HG03439 (cell line): ENCODE data around the gene MARS1.

ENCODE experiments used
- ATAC-seq: cut with Tn5 transposase; IDR thresholded peaks from one replicate; pipeline ENCODE4 v1.9.1; 2021; ENCODE audit warnings: mild to moderate bottlenecking, moderate library complexity; ENCODE audit not compliant: unreplicated experiment

MARS1 gene

GRCh38 chr12:57526477-57527126, 38.7 kb downstream of the MARS1 start:
- no peak for ATAC-seq

GRCh38 chr12:57527184-57527583, 39.3 kb downstream of the MARS1 start:
- ATAC-seq = no peak

DNA sequence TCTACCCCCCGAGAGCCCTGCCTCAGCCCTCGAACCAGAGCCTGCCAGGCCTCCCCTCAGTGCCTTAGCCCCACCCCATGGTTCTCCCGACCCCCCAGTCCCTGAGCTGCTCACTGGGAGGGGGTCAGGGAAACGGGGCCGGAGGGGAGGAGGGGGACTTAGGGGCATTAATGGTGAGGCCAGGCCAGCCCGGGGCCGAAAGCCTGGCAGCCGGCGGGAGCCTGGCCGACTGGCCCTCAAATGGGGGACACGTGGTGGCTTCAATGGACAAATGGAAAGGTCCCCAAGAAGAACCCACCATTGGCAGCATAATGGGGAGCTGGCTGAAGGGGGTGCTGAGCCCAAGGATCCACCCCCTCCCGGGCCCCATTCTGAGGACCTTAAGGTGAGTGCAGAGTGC, 40.3 kb downstream of the MARS1 start:
- no peak for ATAC-seq

DNA sequence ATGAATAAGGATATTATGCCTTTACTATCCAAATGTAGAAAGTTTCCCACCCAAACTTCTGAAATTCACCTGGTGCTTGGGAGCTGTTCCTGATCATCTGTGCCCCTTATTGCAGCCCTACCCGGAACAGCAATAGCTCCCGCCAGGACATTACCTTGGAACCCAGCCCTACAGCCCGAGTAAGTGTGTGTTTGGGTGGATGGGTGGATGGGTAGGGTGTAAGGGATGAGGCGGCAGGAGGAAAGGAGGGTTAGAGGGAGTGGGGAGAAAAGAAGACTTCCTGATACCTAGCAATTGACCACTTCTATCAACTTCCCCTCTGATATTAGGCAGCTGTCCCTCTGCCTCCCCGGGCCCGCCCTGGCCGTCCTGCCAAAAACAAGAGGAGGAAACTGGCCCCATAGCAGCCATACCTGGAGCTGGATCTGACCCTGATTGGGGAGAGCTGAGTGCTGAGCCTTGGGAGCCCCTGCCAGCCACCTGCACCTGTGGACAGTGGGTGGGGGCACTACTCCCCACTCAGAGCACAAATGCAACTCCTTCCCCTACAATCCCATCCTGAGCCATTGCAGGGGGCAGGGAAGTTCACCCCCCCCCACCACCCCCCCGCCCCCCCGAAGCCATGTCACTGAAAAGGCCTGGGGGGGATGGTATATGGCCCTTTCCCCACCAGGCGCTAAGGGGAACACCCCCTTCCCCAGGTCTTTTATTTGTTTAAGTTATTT, 41.1 kb downstream of the MARS1 start:
- no peak for ATAC-seq

GRCh38 chr12:57529831-57530230, 42.0 kb downstream of the MARS1 start:
- no peak for ATAC-seq

DNA sequence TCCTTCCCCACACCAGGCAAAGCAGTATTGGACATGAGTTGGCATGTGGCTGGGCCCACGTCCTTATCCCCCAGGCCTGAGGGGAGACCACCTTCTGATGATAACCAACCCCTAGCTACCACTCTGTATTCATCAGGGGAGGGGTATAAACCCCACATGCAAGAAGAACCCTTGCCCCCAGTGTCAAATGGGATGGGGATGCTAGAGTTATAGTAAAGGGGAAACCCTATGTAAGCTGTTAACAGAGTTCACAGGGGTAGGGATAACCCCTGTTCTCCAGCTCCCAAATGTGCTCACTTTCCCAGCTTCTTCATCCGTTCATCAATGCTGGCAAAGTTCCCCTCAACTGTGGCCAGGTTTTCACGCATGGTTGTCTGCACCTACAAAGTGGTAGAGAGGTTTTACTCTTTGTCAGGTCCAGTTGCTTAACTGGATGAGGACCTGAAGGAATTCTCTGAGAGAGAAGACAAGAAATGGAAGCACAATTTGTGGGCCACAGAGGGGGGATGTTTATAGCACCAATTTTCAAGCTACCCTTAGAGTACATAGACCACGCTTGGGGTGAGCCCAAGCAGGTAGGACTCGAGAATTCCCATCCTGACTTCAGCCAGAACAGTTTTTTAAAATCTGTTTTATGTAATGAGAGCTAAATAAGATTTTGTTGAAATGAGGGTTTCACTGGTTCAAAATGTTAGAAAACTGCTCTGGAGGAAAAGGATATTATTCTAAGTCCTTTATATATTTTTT, 42.7 kb downstream of the MARS1 start:
- ATAC-seq = no peak

DNA sequence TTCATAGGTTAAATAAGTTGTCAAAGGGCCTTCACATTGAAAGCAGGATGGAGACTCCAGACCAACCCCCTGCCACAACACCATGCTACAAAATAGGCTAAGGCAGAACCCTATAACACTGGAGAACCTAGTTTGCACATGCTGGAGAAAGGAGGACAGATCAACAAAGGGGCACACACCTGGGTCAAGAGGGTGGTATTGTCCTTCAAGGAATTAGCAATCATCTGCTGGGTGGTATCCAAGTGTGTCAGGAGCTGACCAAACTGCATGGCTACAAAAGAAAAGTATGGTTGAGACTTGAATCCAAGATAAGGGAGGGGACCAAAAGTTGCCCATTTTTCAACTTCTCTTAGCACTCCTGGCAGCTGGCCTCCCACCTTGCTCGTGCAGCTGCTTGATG, 44.0 kb downstream of the MARS1 start:
- no peak for ATAC-seq

DNA sequence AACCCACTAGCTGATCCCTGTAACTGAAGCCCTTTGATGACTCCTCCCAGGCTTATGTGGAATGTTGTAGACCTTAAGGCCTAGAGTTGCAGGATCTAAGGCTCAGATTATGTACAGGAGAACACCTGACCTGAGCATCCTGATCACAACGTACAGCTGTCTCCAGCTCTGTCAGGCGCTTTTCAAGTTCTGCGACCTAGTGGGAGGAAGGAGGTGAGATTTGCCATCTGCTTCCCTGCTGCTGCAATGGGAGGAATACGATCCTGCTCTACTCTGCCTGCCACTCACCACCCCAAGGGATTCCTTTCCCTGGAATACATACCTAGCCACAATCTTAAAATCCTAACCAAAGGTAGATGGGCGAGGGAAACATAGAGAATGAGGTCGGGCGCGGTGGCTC, 45.2 kb downstream of the MARS1 start:
- no peak for ATAC-seq

- no peak for ATAC-seq
Measured at GRCh38 chr12:57534250-57534649, 46.4 kb downstream of the MARS1 start.

GRCh38 chr12:57534991-57535543, 47.2 kb downstream of the MARS1 start:
- ATAC-seq = no peak

DNA sequence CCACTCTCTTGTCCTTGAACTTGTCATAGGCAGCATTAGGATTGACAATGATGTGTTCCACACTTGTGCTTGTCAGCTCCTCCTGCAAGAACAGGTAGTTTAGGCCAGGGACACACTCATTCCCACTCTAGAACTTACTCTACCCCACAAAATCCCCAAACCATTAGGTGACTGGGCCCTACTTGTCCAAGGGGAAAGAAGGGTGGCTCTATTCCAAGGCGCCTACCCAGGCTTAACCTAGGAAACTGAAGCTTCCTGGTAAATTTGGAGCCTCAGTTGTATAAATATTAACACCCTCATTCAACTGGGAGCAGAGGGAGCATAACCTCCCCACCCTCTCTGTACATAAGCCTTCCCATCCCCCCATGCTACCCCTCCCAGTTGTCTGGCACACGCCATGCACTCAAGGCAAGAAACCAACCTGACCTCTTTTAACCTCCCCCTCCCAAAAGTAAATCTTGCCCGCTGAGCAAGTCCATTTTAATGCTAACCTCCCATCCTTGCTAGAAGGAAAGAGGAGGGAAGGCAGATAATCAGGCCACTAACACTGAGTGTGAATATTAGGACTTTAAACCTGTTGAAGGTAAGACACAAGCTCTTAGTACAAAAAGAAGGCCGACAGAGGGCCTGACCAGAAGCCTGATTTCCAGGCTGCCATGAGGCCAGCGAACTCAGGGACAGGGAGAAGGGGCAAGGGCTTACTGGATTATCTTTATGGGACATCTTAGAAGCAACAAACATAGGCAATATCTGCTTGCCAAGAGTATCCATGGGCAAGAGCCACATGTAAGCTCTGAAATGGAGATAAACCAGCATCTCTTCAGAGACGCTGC, 48.1 kb downstream of the MARS1 start:
- ATAC-seq = no peak

- no peak for ATAC-seq
Measured at GRCh38 chr12:57536597-57536942, 48.7 kb downstream of the MARS1 start.

DNA sequence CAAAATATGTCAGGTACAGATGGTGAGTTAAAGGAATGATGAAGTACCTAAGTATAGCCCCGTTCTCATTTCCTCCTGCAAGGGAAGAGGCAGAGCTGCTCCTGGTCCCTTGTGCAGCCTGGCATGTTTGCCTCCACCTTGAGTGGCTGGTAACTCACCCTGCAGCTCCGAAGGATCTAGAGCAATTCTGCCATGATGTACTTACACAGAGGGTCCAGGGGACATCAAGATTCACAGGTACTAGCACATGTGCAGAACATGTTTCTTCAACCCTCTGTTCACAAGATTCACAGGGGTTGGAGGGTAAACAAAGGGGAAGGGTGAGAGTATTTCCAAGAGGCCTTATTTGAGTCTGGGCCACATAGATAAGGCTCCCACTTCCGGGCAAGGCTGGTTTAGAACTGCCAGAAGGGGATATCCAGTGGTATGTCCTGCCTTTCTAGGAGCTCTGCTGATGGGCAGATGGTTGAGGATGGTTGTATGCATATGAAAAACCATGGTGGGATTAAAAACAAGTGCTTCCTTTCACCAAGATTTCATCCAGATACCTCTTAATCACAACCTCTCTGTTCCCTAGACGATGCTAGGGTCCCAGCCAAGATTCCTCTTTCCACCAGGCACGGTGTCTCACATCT, 51.4 kb downstream of the MARS1 start:
- ATAC-seq = no peak

- no peak for ATAC-seq
Measured at GRCh38 chr12:57541001-57541400, 53.1 kb downstream of the MARS1 start.

GRCh38 chr12:57541717-57542116, 53.8 kb downstream of the MARS1 start:
- ATAC-seq = no peak

GRCh38 chr12:57543581-57543980, 55.7 kb downstream of the MARS1 start:
- no peak for ATAC-seq

- ATAC-seq = no peak
Measured at GRCh38 chr12:57545809-57546437, 58.1 kb downstream of the MARS1 start.

GRCh38 chr12:57546438-57547287, 58.8 kb downstream of the MARS1 start, which contains the start of gene DCTN2:
Gene DCTN2, minus strand, starts transcription at chr12:57547192. Its CDS starts 129 bp downstream, at chr12:57547063.
- peak; percentile 98 for ATAC-seq
